ENCODE results near the gene C1QB. TPM values are rescaled to one million over a fixed set of nuclear protein-coding genes. Genes with fewer than 3 reads are reported as not detected.

The C1QB gene
- 100 to 1,000 TPM in 4 of 6 experiments, 10 to 100 TPM in 2; 69.8 to 330 (median 152) TPM for total RNA-seq
- long read RNA-seq, transcript C1QB-203 (3 exons, 1,254 nt) = major isoform, 37 of 43 reads
- long read RNA-seq, partial matches to known transcripts = 2 of 43 reads
- long read RNA-seq, other reads (novel, unspliced or antisense) = 1 of 43 reads

GRCh38 chr1:22652881-22653316 lies at the start of gene C1QB:
C1QB (plus strand) TSS chr1:22653236; CDS start chr1:22659463, 6,227 bp downstream.
- no peaks in the 10 kb centered on the region for H3K27me3 ChIP-seq
- 80% methylated on average over 1 of the region's 13 CpGs for WGBS (ENCODE audit: insufficient coverage, low coverage, low lambda C conversion rate, missing lambda C conversion rate)
- no peaks in the 10 kb centered on the region for H3K9me3 ChIP-seq
- peak; percentile 62 to 74 (median 67) for ATAC-seq
- peak within 1 kb of the TSS; percentile 4 to 32 (median 12) for H3K4me3 ChIP-seq
- intact Hi-C loops (cut with DNase I) = no loop called here
- H3K27ac ChIP-seq = no peak within 1 kb of the TSS
- peak; percentile 60 for TF ChIP-seq POLR2A (IDR thresholded peaks at IDR 0.05)
- TF ChIP-seq CTCF (IDR thresholded peaks at IDR 0.05) = no peak
- DNase-seq = peak in 1 of 3 donors; percentile 50
- no peaks in the 10 kb centered on the region for H3K36me3 ChIP-seq
- no peaks in the 10 kb centered on the region for H3K4me1 ChIP-seq

GRCh38 chr1:22606161-22606560 lies 46.9 kb upstream of the C1QB start:
- no peaks in the 10 kb centered on the region for H3K9me3 ChIP-seq
- H3K4me1 ChIP-seq = no peaks in the 10 kb centered on the region
- H3K36me3 ChIP-seq = no peaks in the 10 kb centered on the region
- 38% methylated on average over 3 of the region's 4 CpGs for WGBS (ENCODE audit: insufficient coverage, low coverage, low lambda C conversion rate, missing lambda C conversion rate)
- no peak overlapping the region for H3K27ac ChIP-seq
- intact Hi-C loops (cut with DNase I) = no loop called here
- no peak overlapping the region for H3K4me3 ChIP-seq
- H3K27me3 ChIP-seq = no peaks in the 10 kb centered on the region
- no peak for DNase-seq
- no peak for ATAC-seq
- TF ChIP-seq POLR2A (IDR thresholded peaks at IDR 0.05) (no peak), CTCF (IDR thresholded peaks at IDR 0.05) (no peak)

GRCh38 chr1:22607154-22607553 lies 45.9 kb upstream of the C1QB start:
- H3K9me3 ChIP-seq = no peaks in the 10 kb centered on the region
- H3K27ac ChIP-seq = no peak overlapping the region
- H3K36me3 ChIP-seq = no peaks in the 10 kb centered on the region
- TF ChIP-seq CTCF (IDR thresholded peaks at IDR 0.05) (no peak), POLR2A (IDR thresholded peaks at IDR 0.05) (no peak)
- 4% methylated on average over 9 of the region's 10 CpGs for WGBS (ENCODE audit: insufficient coverage, low coverage, low lambda C conversion rate, missing lambda C conversion rate)
- H3K27me3 ChIP-seq = no peaks in the 10 kb centered on the region
- no peak for DNase-seq
- ATAC-seq = no peak
- H3K4me3 ChIP-seq = no peak overlapping the region
- intact Hi-C loops (cut with DNase I) = no loop called here
- H3K4me1 ChIP-seq = no peaks in the 10 kb centered on the region

GRCh38 chr1:22608361-22608760 lies 44.7 kb upstream of the C1QB start:
- no peak for DNase-seq
- WGBS (ENCODE audit: insufficient coverage, low coverage, low lambda C conversion rate, missing lambda C conversion rate) = 35% methylated on average over 2 of the region's 3 CpGs
- Histone ChIP-seq H3K4me3 (no peak overlapping the region), H3K27ac (no peak overlapping the region), H3K4me1 (no peaks in the 10 kb centered on the region), H3K36me3 (no peaks in the 10 kb centered on the region), H3K9me3 (no peaks in the 10 kb centered on the region), H3K27me3 (no peaks in the 10 kb centered on the region)
- no peak for ATAC-seq
- intact Hi-C loops (cut with DNase I) = no loop called here
- TF ChIP-seq POLR2A (IDR thresholded peaks at IDR 0.05) = no peak
- no peak for TF ChIP-seq CTCF (IDR thresholded peaks at IDR 0.05)

All from right lobe of liver (tissue), 6 donors.